IMR-90 (cell line): ENCODE data around the gene STAG1. TPM values are rescaled to one million over a fixed set of nuclear protein-coding genes. Genes with fewer than 3 reads are reported as not detected.

Experiments
- ATAC-seq: fragments of 200-7000 bp; cut with Tn5 transposase; 2 replicates; pipeline ENCODE4 v1.9.1; 2020; ENCODE audit warnings: low read depth, mild to moderate bottlenecking, moderate library complexity
- BruUV-seq: library from RNA; stranded (reverse); fragments of 400-500 nt; replicated peaks from 2 replicates; lab custom pipeline; 2021; lab: Mats Ljungman, UMichigan
- CTCF ChIA-PET: fragments of 300-600 bp; formaldehyde crosslinking; extraction: SDS; loops from one replicate; lab custom pipeline; 2021; ENCODE audit warnings: antibody characterized with exemption; lab: Yijun Ruan, JAX
- POLR2A ChIA-PET: fragments of 300-600 bp; sonication (Branson Sonifier 250); formaldehyde crosslinking; loops from one replicate; lab custom pipeline; 2022; ENCODE audit warnings: antibody characterized with exemption; ENCODE audit not compliant: unreplicated experiment; lab: Charles Lee
- DNase-seq: peaks from one replicate; pipeline ENCODE4 v3.0.0; 2013
- H2AFZ ChIP-seq: replicated peaks from 2 replicates; pipeline ENCODE3; 2013; ENCODE audit warnings: low read length, mild to moderate bottlenecking; ENCODE audit not compliant: poor library complexity
- H2AK5ac ChIP-seq: 2 replicates; pipeline ENCODE4 v1.6.1; 2013; ENCODE audit warnings: low read depth, low read length, inconsistent platforms
- H2AK9ac ChIP-seq: replicated peaks from 2 replicates; pipeline ENCODE3; 2013; ENCODE audit warnings: mild to moderate bottlenecking, low read depth, low read length, moderate library complexity; ENCODE audit not compliant: poor library complexity
- H2BK120ac ChIP-seq: 2 replicates; pipeline ENCODE4 v1.6.1; 2013; ENCODE audit warnings: low read depth, low read length, inconsistent platforms
- H2BK15ac ChIP-seq: 3 replicates; pipeline ENCODE4 v1.6.1; 2013; ENCODE audit warnings: low read depth, low read length, inconsistent platforms
- H2BK20ac ChIP-seq: 2 replicates; pipeline ENCODE4 v1.6.1; 2013; ENCODE audit warnings: low read depth, mild to moderate bottlenecking, inconsistent platforms, low read length, moderate library complexity
- H2BK5ac ChIP-seq: 2 replicates; pipeline ENCODE4 v1.6.1; 2013; ENCODE audit warnings: mild to moderate bottlenecking, low read depth, low read length, inconsistent platforms; ENCODE audit not compliant: poor library complexity, severe bottlenecking
- H3K14ac ChIP-seq: replicated peaks from 2 replicates; pipeline ENCODE4 v1.6.1; 2013; ENCODE audit warnings: low read depth, low read length, inconsistent platforms
- H3K18ac ChIP-seq: 2 replicates; pipeline ENCODE4 v1.6.1; 2013; ENCODE audit warnings: low read depth, low read length, control low read depth
- H3K23ac ChIP-seq: 2 replicates; pipeline ENCODE4 v1.6.1; 2013; ENCODE audit warnings: low read depth, low read length, inconsistent platforms
- H3K27ac ChIP-seq: 2 replicates; pipeline ENCODE4 v1.5.1; 2013; ENCODE audit warnings: mild to moderate bottlenecking, control low read depth, low read length; ENCODE audit not compliant: insufficient read depth
- H3K27me3 ChIP-seq: 2 replicates; pipeline ENCODE4 v1.6.1; 2013; ENCODE audit warnings: low read length; ENCODE audit not compliant: control insufficient read depth, insufficient read depth
- H3K36me3 ChIP-seq: 2 replicates; pipeline ENCODE4 v1.6.1; 2013; ENCODE audit warnings: low read length, mixed read lengths; ENCODE audit not compliant: control insufficient read depth, insufficient read depth
- H3K4ac ChIP-seq: 2 replicates; pipeline ENCODE4 v1.6.1; 2013; ENCODE audit warnings: low read depth, low read length, inconsistent platforms
- H3K4me1 ChIP-seq: 2 replicates; pipeline ENCODE4 v1.6.1; 2013; ENCODE audit warnings: low read length, mixed read lengths; ENCODE audit not compliant: control insufficient read depth, insufficient read depth
- H3K4me2 ChIP-seq: 2 replicates; pipeline ENCODE4 v1.6.1; 2013; ENCODE audit warnings: low read depth, mild to moderate bottlenecking, control low read depth, low read length, moderate library complexity
- H3K4me3 ChIP-seq: 2 replicates; pipeline ENCODE4 v1.5.1; 2013; ENCODE audit warnings: low read depth, mild to moderate bottlenecking, control low read depth, low read length, moderate library complexity; ENCODE audit not compliant: insufficient read depth
- H3K56ac ChIP-seq: 2 replicates; pipeline ENCODE4 v1.6.1; 2013; ENCODE audit warnings: low read length, inconsistent platforms; ENCODE audit not compliant: insufficient read depth; ENCODE audit errors: extremely low read depth
- H3K79me1 ChIP-seq, 2 experiments: 2 replicates each; pipeline ENCODE4 v1.6.1; 2013; ENCODE audit warnings: low read length in 2 of 2, inconsistent platforms in 1 of 2, low read depth in 1 of 2
- H3K9ac ChIP-seq: 2 replicates; pipeline ENCODE4 v1.6.1; 2013; ENCODE audit warnings: low read depth, low read length, control low read depth
- H3K9me1 ChIP-seq: 2 replicates; pipeline ENCODE4 v1.6.1; 2013; ENCODE audit warnings: low read length, inconsistent platforms; ENCODE audit not compliant: insufficient read depth
- H3K9me3 ChIP-seq: 2 replicates; pipeline ENCODE4 v1.6.1; 2013; ENCODE audit warnings: low read length; ENCODE audit not compliant: control insufficient read depth, insufficient read depth
- H4K20me1 ChIP-seq: 2 replicates; pipeline ENCODE4 v1.6.1; 2013; ENCODE audit warnings: low read length, inconsistent platforms; ENCODE audit not compliant: insufficient read depth
- H4K5ac ChIP-seq: 2 replicates; pipeline ENCODE4 v1.6.1; 2013; ENCODE audit warnings: mild to moderate bottlenecking, low read depth, low read length, control low read depth
- H4K8ac ChIP-seq, 2 experiments: 2 replicates each; pipeline ENCODE4 v1.6.1; 2013; ENCODE audit warnings: low read depth in 2 of 2, low read length in 2 of 2, control low read depth in 1 of 2, inconsistent platforms in 1 of 2
- H4K91ac ChIP-seq: 2 replicates; pipeline ENCODE4 v1.6.1; 2013; ENCODE audit warnings: low read depth, low read length, inconsistent platforms; ENCODE audit not compliant: insufficient read depth
- CEBPB ChIP-seq: IDR thresholded peaks from 2 replicates; pipeline ENCODE4 v1.6.1; 2012; ENCODE audit warnings: low read depth, low read length, improper control_type of control experiment
- CHD1 ChIP-seq: IDR thresholded peaks from 2 replicates; pipeline ENCODE4 v1.6.1; 2012; ENCODE audit warnings: low read depth, low read length, improper control_type of control experiment
- MAFK ChIP-seq: IDR thresholded peaks from 2 replicates; pipeline ENCODE4 v1.6.1; 2012; ENCODE audit warnings: low read depth, low read length, improper control_type of control experiment
- MAZ ChIP-seq: IDR thresholded peaks from 2 replicates; pipeline ENCODE4 v1.6.1; 2012; ENCODE audit warnings: low read depth, mild to moderate bottlenecking, low read length, improper control_type of control experiment, moderate library complexity, borderline replicate concordance
- NFE2L2 ChIP-seq: fragments of 150-350 bp; IDR thresholded peaks from 2 replicates; pipeline ENCODE4 v1.6.1; 2016; ENCODE audit warnings: low read depth, mild to moderate bottlenecking, low read length
- POLR2A ChIP-seq: IDR thresholded peaks from 2 replicates; pipeline ENCODE4 v1.6.1; 2012; ENCODE audit warnings: mild to moderate bottlenecking, low read depth, low read length
- RAD21 ChIP-seq: IDR thresholded peaks from 2 replicates; pipeline ENCODE4 v1.6.1; 2012; ENCODE audit warnings: low read length, improper control_type of control experiment
- RFX5 ChIP-seq: IDR thresholded peaks from 2 replicates; pipeline ENCODE4 v1.8.0; 2012; ENCODE audit warnings: low read depth, mild to moderate bottlenecking, low read length, moderate library complexity
- WGBS, 2 experiments: methylation state at CpG; one replicate each; pipeline versions ENCODE4 v1.1.5 to v1.1.7; 2013; ENCODE audit warnings: missing lambda C conversion rate in 2 of 2; ENCODE audit not compliant: insufficient read length in 1 of 2; ENCODE audit errors: extremely low coverage in 2 of 2; 5-methylcytosine and 5-hydroxymethylcytosine counted together
- dilution Hi-C: fragments of 300-500 bp; cut with HindIII; formaldehyde crosslinking; loops from one replicate; pipeline ENCODE4 v1.14.3; 2018; ENCODE audit warnings: low sequenced_read_pairs; ENCODE audit not compliant: unreplicated experiment
- in situ Hi-C: fragments of 300-500 bp; cut with MboI; formaldehyde crosslinking; loops from 3 replicates; pipeline ENCODE4 v1.14.3; 2019; ENCODE audit warnings: low sequenced_read_pairs, inconsistent platforms, mixed read lengths
- intact Hi-C: fragments of 100-400 bp; cut with micrococcal nuclease; formaldehyde crosslinking; loops from 2 replicates; pipeline ENCODE4 v1.10.0; 2022
- polyA plus RNA-seq, 3 experiments: library from polyadenylated mRNA; depleted of rRNA; stranded (reverse); fragments of >200 nt; gene quantifications; 2 replicates each; pipeline ENCODE4 v1.2.3, GENCODE V29; 2012; ENCODE audit warnings: low replicate concordance in 1 of 3
- total RNA-seq: library from RNA; depleted of rRNA; stranded (reverse); fragments of >200 nt; gene quantifications from 2 replicates; pipeline ENCODE4 v1.2.3, GENCODE V29; 2012
- TF ChIP-seq, protein P1 (sequence below): fragments of 150-350 bp; IDR thresholded peaks from 2 replicates; pipeline ENCODE4 v1.6.1; 2016; ENCODE audit warnings: low read depth, mild to moderate bottlenecking, low read length, moderate library complexity, borderline replicate concordance
- TF ChIP-seq, protein P2 (sequence below): conservative IDR thresholded peaks from 2 replicates; pipeline ENCODE4 v1.5.1; 2012; ENCODE audit warnings: mild to moderate bottlenecking, low read depth, low read length, improper control_type of control experiment

Gene STAG1
- total and polyA plus RNA-seq, 2 of the 4 experiments (the other 2 are of a cell fraction): 9.6 to 32.3 TPM

DNA sequence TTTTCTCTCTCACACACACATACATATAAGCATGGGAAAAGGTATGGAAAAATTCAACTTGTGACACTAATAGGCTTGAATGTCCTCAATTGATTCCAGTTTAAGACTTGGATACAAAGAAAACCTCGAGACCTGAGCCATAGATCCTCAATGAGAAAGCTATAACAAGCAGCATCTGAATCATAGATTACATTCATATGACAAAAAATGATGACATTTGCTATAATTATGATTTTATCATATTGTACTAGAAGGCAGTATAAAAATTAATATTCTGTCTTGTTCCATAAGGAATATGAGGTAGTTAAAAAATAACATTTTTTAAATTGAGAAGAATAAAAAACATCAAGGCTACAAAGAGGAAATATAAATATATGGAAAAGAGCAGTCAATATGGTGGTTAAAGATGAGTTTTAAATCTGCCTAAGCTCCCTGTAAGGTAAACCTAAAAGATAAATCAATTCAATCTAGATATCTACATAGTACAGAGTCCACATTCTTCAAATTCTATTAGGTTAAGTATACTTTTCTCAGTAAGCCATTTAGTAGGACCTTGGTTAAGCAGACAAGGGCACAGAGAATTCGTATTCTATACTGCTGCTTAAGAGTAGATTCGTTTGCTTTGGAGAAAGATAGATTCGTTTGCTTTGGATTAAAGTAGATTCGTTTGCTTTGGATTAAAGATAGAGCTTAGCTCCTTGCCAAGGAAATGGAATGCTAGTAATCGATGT lies 175.7 kb downstream of the STAG1 start:
- Histone ChIP-seq H4K91ac (no peak overlapping the region), H3K27ac (no peak overlapping the region), H3K14ac (no peak overlapping the region), H2AK5ac (no peak overlapping the region), H3K36me3 (no peaks in the 10 kb centered on the region), H3K27me3 (no peaks in the 10 kb centered on the region), H3K4me1 (no peaks in the 10 kb centered on the region; the same call in 1 of the 2 replicates), H3K9me1 (0 out of 2 replicates have a peak, but pooled peaks cover 7% of the 10 kb centered on the region), H3K18ac (no peak overlapping the region), H4K5ac (no peak overlapping the region), H4K20me1 (no peaks in the 10 kb centered on the region), H3K4me3 (no peak overlapping the region), H3K23ac (no peak overlapping the region), H2BK120ac (no peak overlapping the region), H3K4ac (no peak overlapping the region), H3K79me1 (peaks cover 15 to 51% of the 10 kb centered on the region in 2 experiments), H2BK15ac (no peak overlapping the region), H3K9ac (no peak overlapping the region), H2BK20ac (no peak overlapping the region), H2AK9ac (no peak overlapping the region), H3K4me2 (no peak overlapping the region), H3K9me3 (no peaks in the 10 kb centered on the region), H2BK5ac (no peak overlapping the region), H2AFZ (no peak overlapping the region), H3K56ac (no peak overlapping the region), H4K8ac (no peak overlapping the region)
- POLR2A ChIA-PET: interaction anchor here (1.1 kb wide), 1 partner anchor 10 kb away, joined by 3 read pairs; no protein-coding TSS in a partner anchor
- dilution Hi-C loops (no loop called here), in situ Hi-C loops (no loop called here), intact Hi-C loops (no loop called here)
- CTCF ChIA-PET: interaction anchor here (1.1 to 2.5 kb wide), 2 partner anchors 8 to 176 kb away, joined by 3 to 10 read pairs; partner anchors contain the start of gene STAG1
- no peak for DNase-seq
- 82% methylated on average over 2 of the region's 6 CpGs; no CpG with 5 or more reads in 1 of the 2 experiments for WGBS, 2 experiments
- TF ChIP-seq NFE2L2 (no peak), MAZ (no peak), POLR2A (no peak), RAD21 (no peak), RFX5 (no peak), MAFK (no peak; the same call in 1 of the 2 replicates), CEBPB (no peak), CHD1 (no peak)
- TF ChIP-seq, protein P1, sequence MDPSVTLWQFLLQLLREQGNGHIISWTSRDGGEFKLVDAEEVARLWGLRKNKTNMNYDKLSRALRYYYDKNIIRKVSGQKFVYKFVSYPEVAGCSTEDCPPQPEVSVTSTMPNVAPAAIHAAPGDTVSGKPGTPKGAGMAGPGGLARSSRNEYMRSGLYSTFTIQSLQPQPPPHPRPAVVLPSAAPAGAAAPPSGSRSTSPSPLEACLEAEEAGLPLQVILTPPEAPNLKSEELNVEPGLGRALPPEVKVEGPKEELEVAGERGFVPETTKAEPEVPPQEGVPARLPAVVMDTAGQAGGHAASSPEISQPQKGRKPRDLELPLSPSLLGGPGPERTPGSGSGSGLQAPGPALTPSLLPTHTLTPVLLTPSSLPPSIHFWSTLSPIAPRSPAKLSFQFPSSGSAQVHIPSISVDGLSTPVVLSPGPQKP: no peak
- TF ChIP-seq, protein P2, sequence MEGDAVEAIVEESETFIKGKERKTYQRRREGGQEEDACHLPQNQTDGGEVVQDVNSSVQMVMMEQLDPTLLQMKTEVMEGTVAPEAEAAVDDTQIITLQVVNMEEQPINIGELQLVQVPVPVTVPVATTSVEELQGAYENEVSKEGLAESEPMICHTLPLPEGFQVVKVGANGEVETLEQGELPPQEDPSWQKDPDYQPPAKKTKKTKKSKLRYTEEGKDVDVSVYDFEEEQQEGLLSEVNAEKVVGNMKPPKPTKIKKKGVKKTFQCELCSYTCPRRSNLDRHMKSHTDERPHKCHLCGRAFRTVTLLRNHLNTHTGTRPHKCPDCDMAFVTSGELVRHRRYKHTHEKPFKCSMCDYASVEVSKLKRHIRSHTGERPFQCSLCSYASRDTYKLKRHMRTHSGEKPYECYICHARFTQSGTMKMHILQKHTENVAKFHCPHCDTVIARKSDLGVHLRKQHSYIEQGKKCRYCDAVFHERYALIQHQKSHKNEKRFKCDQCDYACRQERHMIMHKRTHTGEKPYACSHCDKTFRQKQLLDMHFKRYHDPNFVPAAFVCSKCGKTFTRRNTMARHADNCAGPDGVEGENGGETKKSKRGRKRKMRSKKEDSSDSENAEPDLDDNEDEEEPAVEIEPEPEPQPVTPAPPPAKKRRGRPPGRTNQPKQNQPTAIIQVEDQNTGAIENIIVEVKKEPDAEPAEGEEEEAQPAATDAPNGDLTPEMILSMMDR: no peak
- no peak for ATAC-seq
- no TSS peak for BruUV-seq
